ENCODE data around the gene MAST1.

Gene MAST1

GRCh38 chr19:12800923-12801465 is 37.3 kb upstream of the MAST1 start:
- TF ChIP-seq CTCF (conservative IDR thresholded peaks at IDR 0.05; ENCODE audit: low read length), result no peak
- TF ChIP-seq EZH2phosphoT487 (IDR thresholded peaks at IDR 0.05; ENCODE audit: borderline replicate concordance), result no peak
- peak overlapping the region; percentile 88 for H3K4me2 ChIP-seq (ENCODE audit: low read depth, low read length, poor library complexity, severe bottlenecking)

GRCh38 chr19:12801466-12802266 is 36.6 kb upstream of the MAST1 start, which contains the start of the genes PRDX2 and THSD8:
Gene PRDX2, minus strand, starts transcription at chr19:12801800. Its CDS starts 539 bp downstream, at chr19:12801261.
Gene THSD8, plus strand, starts transcription at chr19:12802069. Its CDS starts 3 bp downstream, at chr19:12802072.
- H3K4me3 ChIP-seq (ENCODE audit: low read length, poor library complexity, severe bottlenecking), result peak within 1 kb of the TSS; percentile 89
- H3K4me2 ChIP-seq (ENCODE audit: low read depth, low read length, poor library complexity, severe bottlenecking), result peak within 1 kb of the TSS; percentile 88
- H3K9ac ChIP-seq (ENCODE audit: low read depth, low read length, poor library complexity, severe bottlenecking), result peak within 1 kb of the TSS; percentile 93
- TF ChIP-seq CTCF (conservative IDR thresholded peaks at IDR 0.05; ENCODE audit: low read length) (no peak), EZH2phosphoT487 (IDR thresholded peaks at IDR 0.05; ENCODE audit: borderline replicate concordance) (no peak)
- no peaks in the 10 kb centered on the region for H3K9me2 ChIP-seq (replicated peaks; ENCODE audit: low read depth, low read length)
- no peaks in the 10 kb centered on the region for H3K27me3 ChIP-seq (ENCODE audit: insufficient read depth, low read length, poor library complexity, severe bottlenecking)
- peak within 1 kb of the TSS; percentile 95 for H2AFZ ChIP-seq (ENCODE audit: low read length)
- H3K9me3 ChIP-seq (ENCODE audit: insufficient read depth, low read depth, low read length), result no peaks in the 10 kb centered on the region
- peaks cover 6% of the 10 kb centered on the region; the same call in 1 of the 2 replicates for H3K36me3 ChIP-seq (ENCODE audit: insufficient read depth, low read length)
- peaks cover 22% of the 10 kb centered on the region for H3K4me1 ChIP-seq (ENCODE audit: insufficient read depth, low read length, poor library complexity, severe bottlenecking)
- peaks cover 37% of the 10 kb centered on the region for H3K79me2 ChIP-seq (ENCODE audit: insufficient read depth, low read length)
- peaks cover 15% of the 10 kb centered on the region for H4K20me1 ChIP-seq (ENCODE audit: insufficient read depth, low read length, poor library complexity, severe bottlenecking)
- no peaks in the 10 kb centered on the region for H3F3A ChIP-seq (ENCODE audit: low read depth)

More at GRCh38 chr19:12800923-12801465, 37.3 kb upstream of the MAST1 start:
- Histone ChIP-seq H3K79me2 (ENCODE audit: insufficient read depth, low read length) (peaks cover 35% of the 10 kb centered on the region), H4K20me1 (ENCODE audit: insufficient read depth, low read length, poor library complexity, severe bottlenecking) (peaks cover 15% of the 10 kb centered on the region), H3K36me3 (ENCODE audit: insufficient read depth, low read length) (peaks cover 6% of the 10 kb centered on the region; the same call in 1 of the 2 replicates), H3K27me3 (ENCODE audit: insufficient read depth, low read length, poor library complexity, severe bottlenecking) (no peaks in the 10 kb centered on the region), H3K9ac (ENCODE audit: low read depth, low read length, poor library complexity, severe bottlenecking) (peak overlapping the region; percentile 93), H2AFZ (ENCODE audit: low read length) (peak overlapping the region; percentile 95), H3K4me1 (ENCODE audit: insufficient read depth, low read length, poor library complexity, severe bottlenecking) (peaks cover 24% of the 10 kb centered on the region), H3K9me2 (replicated peaks; ENCODE audit: low read depth, low read length) (no peaks in the 10 kb centered on the region), H3K9me3 (ENCODE audit: insufficient read depth, low read depth, low read length) (no peaks in the 10 kb centered on the region), H3K4me3 (ENCODE audit: low read length, poor library complexity, severe bottlenecking) (peak overlapping the region; percentile 89), H3F3A (ENCODE audit: low read depth) (no peaks in the 10 kb centered on the region)

- Histone ChIP-seq H3K27me3 (ENCODE audit: insufficient read depth, low read length, poor library complexity, severe bottlenecking) (no peaks in the 10 kb centered on the region), H3K36me3 (ENCODE audit: insufficient read depth, low read length) (peaks cover 6% of the 10 kb centered on the region; the same call in 1 of the 2 replicates), H4K20me1 (ENCODE audit: insufficient read depth, low read length, poor library complexity, severe bottlenecking) (peaks cover 15% of the 10 kb centered on the region), H3K9me3 (ENCODE audit: insufficient read depth, low read depth, low read length) (no peaks in the 10 kb centered on the region), H3K9me2 (replicated peaks; ENCODE audit: low read depth, low read length) (no peaks in the 10 kb centered on the region), H3K9ac (ENCODE audit: low read depth, low read length, poor library complexity, severe bottlenecking) (peak overlapping the region; percentile 93), H3K79me2 (ENCODE audit: insufficient read depth, low read length) (peaks cover 45% of the 10 kb centered on the region), H3K4me2 (ENCODE audit: low read depth, low read length, poor library complexity, severe bottlenecking) (peak overlapping the region; percentile 88), H3K4me3 (ENCODE audit: low read length, poor library complexity, severe bottlenecking) (peak overlapping the region; percentile 89), H3F3A (ENCODE audit: low read depth) (no peaks in the 10 kb centered on the region), H2AFZ (ENCODE audit: low read length) (peak overlapping the region; percentile 95), H3K4me1 (ENCODE audit: insufficient read depth, low read length, poor library complexity, severe bottlenecking) (peaks cover 29% of the 10 kb centered on the region)
- TF ChIP-seq EZH2phosphoT487 (IDR thresholded peaks at IDR 0.05; ENCODE audit: borderline replicate concordance) (no peak), CTCF (conservative IDR thresholded peaks at IDR 0.05; ENCODE audit: low read length) (no peak)
Measured at GRCh38 chr19:12802267-12803106, 35.8 kb upstream of the MAST1 start.
